GM19372 (cell line): Measurements from ENCODE around the gene OXSM.

ENCODE experiments used
- ATAC-seq: cut with Tn5 transposase; IDR thresholded peaks from one replicate; pipeline ENCODE4 v1.9.1; 2021; ENCODE audit warnings: mild to moderate bottlenecking, low read depth, moderate library complexity; ENCODE audit not compliant: unreplicated experiment

OXSM gene

DNA sequence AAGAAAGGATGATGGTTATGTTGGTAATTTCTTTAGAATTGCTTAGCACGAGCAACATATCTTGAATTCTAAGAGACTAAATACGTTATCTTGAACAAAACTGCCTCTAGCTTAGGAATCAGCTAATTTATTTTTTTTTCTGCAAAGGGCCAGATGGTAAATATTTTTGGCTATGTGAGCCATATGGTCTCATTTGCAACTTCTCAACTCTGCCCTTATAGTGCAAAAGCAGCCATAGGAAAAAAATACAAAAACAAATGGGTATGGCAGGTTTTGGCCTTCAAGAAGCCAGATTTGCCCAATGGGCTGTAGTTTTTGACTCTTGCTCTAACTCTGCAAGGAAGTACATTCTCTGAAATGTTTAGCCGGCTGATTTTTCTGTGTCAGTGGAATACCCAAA lies 11.9 kb downstream of the OXSM start:
- no peak for ATAC-seq

DNA sequence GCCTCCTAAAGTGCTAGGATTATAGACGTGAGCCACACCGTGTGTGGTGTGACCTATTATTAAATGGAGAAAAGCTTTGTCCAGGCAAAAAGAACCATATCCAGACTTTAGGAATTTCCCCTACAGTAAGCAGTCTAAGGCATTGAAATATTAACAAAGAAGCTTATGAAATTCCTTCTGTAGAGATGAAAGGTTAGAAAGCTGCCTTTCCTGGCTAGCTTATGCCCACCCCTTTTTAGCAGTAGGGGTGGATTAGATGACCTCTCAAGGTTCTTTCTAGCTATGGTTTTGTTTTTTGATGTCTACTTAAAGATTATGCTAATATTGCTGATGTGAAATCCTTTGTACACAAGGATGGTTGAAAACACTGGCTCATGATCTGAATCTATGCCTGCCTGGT lies 13.9 kb downstream of the OXSM start:
- ATAC-seq = no peak

DNA sequence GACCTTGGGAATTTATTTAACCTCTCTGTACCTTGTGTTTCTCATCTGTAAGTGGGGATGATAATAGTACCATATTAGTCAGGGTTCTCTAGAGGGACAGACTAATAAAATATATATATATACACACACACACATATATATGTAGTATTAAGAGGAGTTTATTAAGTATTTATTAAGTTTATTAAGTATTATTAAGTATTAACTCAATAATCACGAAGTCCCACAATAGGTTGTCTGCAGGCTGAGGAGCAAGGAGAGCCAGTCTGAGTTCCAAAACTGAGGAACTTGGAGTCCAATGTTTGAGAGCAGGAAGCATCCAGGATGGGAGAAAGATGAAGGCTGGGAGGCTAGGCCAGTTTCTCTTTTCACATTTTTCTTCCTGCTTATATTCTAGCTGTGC lies 14.8 kb downstream of the OXSM start:
- no peak for ATAC-seq

DNA sequence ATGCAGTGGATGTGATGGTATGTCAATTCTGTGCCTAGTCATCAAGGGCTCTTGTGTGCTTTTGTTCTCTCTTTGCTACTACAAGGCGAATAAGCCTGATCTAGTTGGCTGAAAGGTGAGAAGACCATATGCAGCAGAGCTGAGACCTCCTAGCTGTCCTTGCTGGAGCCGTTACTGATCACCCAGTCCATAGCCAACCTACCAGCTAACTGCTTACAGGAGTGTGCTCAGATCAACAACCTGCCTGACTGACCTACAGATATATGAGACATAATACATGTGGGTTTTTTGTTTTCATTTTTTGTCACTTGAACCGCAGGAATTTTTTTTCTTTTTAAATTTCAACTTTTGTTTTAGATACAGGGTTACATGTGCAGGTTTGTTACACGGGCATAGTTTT lies 22.8 kb downstream of the OXSM start:
- ATAC-seq = no peak

DNA sequence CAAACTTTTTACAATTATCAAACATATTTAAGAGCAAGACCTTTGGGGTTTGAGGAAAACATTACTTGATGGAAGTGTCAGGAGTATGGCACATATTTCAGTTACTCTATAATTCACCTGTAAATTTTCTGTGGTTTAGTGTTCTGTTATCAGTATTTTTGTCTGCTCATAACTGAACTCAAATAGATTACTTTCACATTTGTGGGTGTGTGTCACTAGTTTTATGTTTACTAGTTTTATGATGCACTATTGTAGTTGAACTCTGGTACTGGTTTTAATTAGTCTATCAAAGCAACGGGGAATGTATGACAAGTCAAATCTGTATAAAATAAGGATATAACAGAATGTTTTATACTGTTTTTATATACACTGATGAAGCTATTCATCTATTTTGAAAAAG lies 27.2 kb downstream of the OXSM start:
- ATAC-seq = no peak

DNA sequence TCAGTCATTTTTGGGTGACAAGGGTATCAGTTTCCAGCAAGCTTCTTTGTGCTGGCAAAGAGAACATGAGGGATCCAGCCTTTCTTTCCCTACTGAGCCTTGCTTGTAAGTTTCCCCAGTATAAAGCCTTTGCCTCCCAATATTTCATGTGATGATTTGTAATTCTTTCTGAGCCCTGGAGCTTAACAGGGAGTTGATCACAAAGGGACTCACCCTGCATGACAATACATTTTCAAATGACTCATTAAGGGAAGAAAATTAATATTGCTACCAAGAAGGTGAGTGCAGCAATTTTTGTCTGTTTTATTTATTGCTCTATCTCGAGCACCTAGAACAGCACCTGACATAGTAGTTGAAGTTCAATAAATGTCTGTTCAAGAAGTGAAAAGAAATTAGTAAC lies 27.7 kb downstream of the OXSM start:
- ATAC-seq = no peak

DNA sequence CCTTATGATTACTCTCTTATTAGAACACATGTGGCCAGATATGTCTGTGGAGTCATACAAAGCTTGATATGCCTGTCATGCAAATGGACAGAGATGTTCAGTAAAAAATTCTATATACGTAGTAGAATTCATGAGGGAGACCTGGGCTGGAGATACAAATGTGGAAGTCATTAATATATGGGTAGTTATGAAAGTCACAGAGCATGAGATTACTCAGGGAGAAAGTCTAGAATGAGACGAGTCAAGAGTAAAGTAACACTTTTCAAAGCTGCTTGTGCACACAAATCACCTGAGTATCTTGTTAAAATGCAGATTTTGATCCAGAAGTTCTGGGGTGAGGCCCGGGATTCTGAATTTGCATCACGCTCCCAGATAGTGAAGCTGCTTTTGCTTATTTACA lies 28.4 kb downstream of the OXSM start:
- ATAC-seq = no peak

DNA sequence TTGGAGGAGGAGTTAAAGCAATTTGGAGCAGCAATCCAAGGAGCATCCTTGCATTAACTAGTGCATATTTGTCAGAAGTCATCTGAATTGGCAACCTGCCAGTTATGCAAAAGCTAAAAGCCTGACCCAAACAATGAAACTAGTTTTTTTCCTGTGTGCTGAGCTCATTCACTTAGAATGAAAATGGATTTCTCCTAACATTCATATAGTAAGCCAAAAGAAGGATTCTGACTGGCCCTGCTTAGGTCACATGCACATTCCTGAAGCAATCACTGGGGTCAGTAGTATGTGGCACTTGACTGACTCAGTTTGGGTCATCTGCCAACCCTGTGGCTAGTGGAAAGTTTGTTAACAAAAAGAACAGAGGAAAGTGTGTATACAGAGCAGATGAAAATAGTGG lies 30.5 kb downstream of the OXSM start:
- no peak for ATAC-seq

DNA sequence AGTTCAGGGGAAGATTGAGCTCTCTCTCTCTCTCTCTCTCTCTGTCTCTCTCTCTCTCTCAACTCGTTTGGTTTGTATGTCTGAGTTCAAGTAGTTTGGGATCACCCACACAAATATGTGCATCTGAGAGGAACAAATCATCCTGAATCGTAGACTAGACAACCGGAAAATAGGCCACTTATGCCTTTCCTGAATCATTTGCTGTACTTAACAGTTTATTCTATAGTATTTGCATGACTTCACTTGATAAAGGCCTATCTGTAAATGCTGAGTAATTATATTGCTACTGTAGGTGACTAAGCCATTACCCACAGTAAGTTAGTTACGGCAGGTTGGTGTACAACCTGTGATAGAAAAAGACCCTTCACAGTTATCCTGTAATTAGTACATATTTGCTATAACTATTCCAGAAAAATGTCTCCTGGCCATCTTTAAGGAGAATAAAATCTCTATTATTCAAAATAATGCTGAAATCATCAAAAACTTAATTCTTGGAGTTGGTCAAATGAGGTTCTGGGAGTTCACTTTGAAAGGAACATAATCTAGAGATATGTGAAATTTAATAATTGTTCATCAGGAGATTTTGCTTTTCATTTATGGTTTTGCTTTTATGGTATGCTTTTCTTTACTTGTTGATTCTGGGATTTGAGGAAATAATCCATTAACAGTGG lies 31.1 kb downstream of the OXSM start:
- no peak for ATAC-seq

DNA sequence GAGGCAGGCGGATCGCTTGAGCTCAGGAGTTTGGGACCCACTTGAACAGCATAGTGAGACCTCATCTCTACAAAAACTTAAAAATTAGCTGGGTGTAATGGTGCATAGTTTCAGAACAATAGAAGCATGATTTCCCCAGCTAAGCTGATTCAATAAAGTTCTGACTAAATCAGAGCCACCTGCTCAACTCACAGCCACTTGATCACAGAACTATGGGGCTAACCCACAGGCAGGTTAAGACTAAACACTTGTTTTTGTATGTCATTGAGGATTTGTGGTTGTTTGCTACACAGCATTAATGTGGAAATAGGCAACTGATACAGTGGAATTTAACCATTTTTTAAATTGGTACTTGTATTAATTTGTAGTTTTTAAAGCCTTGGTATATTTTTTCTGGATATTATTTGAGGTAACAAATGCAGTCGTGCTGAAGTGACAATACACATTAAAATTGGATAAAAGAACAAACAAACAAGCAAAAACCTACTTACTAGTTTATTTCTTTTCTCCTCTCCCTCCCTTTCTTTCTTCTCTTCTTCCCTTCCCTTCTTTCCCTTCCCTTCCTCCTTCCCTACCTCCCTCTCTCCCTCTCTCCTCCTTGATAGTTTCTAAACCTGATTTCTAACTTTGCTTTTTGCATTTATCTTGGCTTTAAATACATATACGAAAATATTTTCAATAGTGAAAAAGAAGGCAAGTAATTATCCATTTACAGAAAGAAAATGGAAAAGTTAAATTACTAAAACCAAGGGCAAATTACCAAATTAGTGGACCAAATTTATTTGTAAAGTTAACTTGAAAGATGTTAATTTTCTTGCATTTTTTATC lies 32.1 kb downstream of the OXSM start:
- ATAC-seq = no peak

DNA sequence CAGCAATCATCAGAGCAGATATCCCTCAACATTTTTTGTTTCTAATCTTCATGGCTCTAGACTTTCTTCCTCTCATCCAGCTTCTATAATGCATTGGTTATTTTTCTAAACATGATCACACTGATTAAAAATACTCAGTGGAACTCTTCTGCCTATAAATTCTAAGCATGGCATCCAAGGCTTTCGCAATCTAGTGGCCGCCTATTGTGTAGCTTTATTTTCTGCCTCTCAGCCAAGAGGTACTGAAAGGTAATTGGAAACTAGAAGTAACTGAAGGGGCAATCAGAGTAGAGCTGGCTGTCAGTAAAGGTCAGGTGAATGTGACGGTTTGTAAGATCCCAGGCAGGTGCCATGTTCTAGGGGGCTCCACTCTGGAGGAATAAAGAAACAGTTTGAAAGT lies 33.4 kb downstream of the OXSM start:
- ATAC-seq = no peak

DNA sequence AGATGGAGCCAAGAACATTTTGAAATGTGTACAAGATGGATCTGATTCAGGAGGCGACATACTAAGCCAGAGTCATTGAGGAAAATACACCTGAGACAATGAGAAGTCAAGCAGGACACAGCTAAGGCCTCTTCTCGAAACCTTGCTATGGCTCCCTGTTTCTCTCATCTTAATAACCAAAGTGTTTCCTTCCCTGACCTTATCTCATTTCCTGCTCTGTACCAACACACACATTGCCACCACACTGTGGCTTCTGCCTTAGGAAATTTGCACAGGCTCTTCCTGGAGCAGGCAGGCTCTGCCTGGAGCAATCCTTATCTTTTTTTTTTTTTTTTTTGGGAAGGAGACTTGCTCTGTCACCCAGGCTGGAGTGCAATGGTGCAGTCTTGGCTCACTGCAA lies 36.6 kb downstream of the OXSM start:
- ATAC-seq = no peak

DNA sequence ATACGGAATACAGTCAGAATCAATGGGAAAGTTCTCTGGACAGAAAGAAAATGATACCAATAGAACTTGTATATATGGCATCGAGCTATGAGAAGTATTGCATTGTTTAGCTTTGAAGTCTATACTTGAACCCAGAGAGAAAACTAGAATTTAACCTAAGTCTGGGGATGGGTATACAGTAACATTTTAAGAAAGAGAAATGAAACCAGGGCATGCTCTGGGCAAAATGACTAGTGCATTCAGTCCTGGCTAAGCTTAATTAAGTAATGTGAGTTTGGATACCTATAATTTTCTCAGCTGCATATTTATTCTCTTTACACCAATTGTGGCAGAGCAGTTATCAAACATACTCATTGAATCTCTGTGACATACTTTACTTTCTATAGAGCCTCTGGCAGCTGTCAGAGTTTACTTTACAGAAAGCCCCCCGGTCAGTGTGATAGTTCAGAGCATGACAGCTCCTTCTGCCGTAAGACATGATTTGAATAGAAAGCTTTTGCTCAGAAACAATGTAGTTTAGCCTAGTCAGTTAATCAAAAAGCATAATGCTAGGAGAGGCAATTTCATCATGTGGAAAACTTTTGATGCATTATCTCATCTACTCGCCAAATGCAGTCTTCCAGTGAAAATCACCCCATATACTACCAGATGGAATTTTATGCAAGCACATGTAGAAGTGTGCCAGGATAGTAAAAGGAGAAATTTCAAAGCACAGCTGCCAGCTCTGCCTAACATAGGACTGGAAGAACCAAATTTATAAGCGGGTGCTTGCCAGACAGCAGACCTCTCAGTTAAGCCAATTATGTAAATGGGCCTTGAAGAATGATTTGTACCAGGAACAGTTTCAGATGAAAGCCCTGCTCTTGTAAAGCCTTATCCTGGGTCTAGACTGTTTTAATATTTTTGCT lies 40.7 kb downstream of the OXSM start:
- no peak for ATAC-seq

DNA sequence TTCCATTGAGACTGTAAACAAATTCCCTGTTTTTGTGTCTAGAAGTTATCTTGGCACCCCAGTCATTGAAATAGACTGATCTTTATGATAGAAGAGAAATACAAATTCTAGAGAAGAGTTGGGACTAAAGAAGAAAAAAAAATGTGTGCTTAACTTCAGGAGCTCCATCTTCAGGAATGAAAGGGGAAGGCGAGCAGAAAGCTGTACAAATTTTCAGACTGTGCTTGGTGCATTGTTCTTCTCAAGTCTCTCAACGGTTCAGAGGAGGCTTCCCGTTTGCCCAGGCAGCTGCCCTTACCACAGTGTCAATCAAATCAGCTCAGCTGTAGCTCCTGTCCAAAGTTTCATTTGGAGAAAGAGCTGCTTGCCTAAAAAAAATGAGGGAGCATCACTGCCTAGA lies 41.7 kb downstream of the OXSM start:
- no peak for ATAC-seq

DNA sequence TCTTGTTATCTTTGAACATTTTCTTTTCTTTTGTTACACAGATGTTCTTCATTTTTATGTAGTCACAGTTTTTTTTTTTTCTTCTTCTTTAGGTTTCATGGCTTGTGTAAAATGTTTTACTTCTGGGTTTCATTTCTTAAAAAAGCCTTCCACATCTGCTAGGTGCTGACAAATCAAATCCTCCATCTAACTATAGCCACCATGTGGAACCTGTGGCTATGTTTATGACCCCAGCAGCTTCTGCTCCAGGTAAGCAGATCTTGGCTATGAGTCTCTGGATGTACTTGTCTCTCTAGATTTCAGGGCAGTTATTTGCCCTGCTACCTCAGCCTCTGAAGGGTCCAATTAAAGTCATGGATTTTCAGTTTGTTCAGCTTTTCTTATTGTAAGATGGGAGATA lies 44.5 kb downstream of the OXSM start:
- peak; percentile 73 for ATAC-seq

DNA sequence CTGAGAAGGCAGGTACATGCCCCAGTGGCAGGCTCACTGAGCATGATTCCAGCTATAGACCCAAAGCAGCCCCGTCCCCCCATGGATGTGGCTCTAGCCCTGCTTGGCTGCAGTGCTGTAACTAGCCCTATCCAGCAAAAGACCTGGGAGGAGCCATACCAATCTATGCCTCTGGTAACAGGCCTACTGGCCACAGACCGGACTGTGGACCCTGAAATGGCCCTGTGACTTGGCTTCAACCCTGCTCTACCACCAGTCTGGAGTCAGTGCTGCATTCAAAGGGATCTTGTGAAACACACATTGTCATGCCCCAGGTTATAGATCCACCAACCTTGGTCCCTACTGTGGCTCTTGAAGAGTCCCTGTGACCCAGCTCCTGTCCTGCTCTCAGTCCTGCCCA lies 46.7 kb downstream of the OXSM start:
- no peak for ATAC-seq

DNA sequence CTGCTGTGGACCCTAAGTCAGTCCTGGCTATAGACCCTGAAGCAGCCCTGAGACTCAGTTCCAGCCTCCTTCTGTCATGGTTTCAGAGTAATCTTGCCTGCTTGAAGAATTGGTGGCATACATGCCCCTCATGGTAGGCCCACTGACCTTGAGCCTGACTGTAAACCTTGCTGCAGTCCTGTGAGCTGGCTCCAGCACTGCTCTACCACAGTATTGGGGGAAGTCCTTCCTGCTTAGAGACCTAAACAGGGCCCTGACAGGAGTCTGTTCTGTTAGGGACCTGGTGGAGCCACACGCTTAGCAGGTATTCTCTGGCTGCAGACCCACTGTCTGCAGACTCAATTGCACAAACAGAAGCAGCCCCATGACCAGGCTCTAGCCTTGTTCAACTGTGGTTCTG lies 47.1 kb downstream of the OXSM start:
- ATAC-seq = no peak

DNA sequence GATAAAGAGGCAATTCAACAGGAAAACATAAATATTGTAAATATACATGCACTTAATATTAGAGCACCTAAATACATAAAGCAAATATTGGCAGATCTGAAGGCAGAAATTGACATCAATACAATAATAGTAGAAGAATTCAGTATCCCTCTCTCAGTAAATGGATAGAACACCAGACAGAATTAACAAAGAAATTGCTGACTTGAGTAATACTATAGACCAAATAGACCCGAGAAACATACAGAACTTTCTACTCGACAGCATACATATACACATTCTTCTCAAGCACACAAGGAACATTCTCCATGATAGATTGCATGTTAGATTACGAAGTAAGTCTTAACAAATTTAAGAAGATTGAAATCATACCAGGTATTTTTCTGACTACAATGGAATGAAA lies 50.2 kb downstream of the OXSM start:
- ATAC-seq = no peak

DNA sequence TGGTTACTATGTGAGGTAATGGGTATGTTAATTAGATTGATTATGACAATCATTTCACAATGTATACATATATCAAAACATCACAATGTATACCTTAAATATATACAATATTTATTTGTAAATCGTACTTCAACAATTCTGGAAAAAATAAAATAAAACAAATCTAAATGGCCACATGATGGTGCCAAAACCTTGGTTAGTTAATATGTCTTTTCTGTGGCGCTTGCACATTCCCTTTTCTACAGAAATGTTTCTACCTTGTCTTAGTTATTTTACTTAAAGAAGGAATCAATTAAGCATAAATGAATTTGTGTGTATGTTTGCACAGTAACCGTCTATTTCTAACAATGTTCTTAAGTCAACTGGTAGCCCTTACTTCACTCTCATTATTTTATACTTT lies 53.4 kb downstream of the OXSM start:
- no peak for ATAC-seq
